Measurements from ENCODE around the gene NTF3.

Gene NTF3

GRCh38 chr12:5432011-5432400, at the start of gene NTF3:
TSS of gene NTF3 (plus strand) at chr12:5432108. CDS start at chr12:5432325, 217 bp downstream.
- peak; percentile 5 for DNase-seq

GRCh38 chr12:5384015-5384414, 47.9 kb upstream of the NTF3 start:
- DNase-seq = no peak

GRCh38 chr12:5388581-5389535, 43.0 kb upstream of the NTF3 start:
- no peak for DNase-seq

- no peak for DNase-seq
Measured at GRCh38 chr12:5390174-5390799, 41.6 kb upstream of the NTF3 start.

DNA sequence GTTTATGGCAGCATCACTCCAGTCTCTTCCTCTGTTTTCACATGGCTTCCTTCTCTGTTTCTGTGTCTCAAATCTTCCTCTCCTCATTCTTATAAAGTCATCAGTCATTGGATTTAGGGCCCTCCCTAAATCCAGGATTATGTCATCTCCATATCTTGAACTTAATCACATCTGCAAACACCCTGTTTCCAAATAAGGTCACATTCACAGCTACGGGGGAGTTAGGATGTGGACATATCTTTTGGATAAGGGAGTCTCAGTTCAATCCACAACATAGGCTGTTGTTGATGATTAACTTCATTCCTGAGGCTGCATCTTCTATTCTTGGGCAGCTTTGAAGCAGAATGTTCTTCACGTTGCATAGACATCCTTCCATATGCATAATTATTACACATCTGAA, 40.3 kb upstream of the NTF3 start:
- DNase-seq = no peak

GRCh38 chr12:5392961-5393360, 38.9 kb upstream of the NTF3 start:
- DNase-seq = no peak

GRCh38 chr12:5395443-5396271, 36.3 kb upstream of the NTF3 start:
- DNase-seq = no peak

- no peak for DNase-seq
Measured at GRCh38 chr12:5396541-5396940, 35.4 kb upstream of the NTF3 start.

DNA sequence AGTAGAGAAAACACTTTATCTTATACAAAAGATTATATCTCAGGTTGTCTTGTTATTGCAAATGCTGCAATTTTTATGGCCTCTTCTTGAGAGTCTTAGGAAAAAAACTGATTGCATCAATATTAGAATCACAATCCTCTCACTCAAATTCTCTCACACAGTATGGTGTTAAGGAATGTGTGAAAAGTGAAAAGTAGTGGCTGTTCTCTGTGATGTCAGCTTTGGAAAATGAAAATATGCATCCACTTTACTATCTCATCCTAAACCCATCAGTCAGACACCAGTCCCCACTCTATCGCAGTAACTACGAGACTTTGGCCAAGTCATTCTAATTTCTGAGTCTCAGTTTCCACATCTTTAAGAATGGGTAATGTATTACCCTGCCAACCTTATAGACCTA, 32.6 kb upstream of the NTF3 start:
- DNase-seq = no peak

- no peak for DNase-seq
Measured at GRCh38 chr12:5402009-5402935, 29.6 kb upstream of the NTF3 start.

DNA sequence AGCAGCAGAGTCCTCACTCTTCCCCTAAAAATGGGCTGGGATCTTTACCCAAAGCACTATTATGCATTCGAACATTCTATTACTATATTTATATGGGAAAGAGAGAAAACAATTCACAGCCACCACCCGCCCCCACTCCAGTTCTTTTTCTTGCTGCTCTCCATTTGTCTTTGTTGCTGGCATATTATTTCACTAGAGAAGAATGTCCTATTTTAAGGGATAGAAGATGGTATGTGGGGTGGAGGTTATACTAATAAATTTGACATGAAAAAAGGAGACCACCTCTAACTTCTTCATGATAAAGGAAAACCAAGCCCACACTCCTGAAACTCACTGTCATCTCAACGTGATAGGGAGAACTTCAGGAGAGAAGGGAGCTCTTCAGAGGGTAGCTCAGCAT, 28.5 kb upstream of the NTF3 start:
- no peak for DNase-seq

- no peak for DNase-seq
Measured at GRCh38 chr12:5407034-5407856, 24.7 kb upstream of the NTF3 start.

DNA sequence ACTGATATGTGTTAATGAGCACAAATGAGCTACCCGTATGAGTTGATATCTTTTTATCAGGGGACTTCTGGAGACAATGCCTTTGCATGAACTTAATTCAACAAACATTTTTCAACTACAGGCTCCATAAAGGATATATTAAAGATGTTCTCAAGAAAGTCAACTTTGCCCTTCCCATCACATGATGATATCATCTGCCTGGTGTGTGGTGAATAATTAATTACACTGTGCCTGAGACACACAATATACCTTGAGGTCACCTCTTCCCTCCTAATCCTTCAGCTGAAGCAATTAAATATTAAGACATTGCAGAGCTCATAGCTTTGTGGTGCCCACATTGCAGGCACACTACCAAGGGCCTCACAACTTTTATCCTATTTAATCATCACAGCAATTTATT, 22.3 kb upstream of the NTF3 start:
- no peak for DNase-seq

DNA sequence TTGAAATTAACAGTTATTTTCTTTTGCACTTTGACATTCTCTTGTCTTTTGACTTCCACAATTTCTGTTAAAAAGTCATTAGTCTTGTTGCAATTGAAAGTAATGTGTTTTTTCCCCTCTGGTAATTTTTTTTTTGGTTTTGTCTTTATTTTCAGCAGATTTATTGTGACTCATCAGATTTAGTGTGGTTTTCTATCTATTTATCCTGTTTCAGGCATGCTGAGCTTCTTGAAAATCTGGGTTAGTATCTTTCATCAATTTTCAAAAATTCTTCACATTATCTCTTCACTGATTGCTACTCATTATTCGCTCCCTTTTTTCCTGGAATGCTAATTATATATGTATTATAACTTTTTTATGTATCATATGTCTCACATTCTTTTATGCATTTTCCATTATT, 15.3 kb upstream of the NTF3 start:
- DNase-seq = no peak

DNA sequence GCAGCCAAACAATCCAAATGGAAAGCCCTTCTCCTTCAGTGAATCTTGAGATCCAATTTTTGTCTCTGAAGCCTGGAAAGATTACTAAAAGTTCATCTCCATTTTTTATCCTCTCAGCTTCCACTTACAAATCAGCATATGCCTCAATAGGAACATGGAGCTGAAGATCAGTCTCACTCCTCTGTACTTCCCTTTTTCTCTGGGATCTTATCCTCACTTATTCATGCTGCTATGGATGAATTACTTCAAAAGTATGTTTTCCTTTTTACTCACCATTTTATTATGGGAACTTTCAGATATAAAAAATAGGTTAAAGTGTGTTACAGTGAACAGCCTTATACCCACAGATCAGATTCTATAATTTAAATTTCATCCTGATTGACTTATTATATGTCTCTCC, 14.4 kb upstream of the NTF3 start:
- DNase-seq = no peak

DNA sequence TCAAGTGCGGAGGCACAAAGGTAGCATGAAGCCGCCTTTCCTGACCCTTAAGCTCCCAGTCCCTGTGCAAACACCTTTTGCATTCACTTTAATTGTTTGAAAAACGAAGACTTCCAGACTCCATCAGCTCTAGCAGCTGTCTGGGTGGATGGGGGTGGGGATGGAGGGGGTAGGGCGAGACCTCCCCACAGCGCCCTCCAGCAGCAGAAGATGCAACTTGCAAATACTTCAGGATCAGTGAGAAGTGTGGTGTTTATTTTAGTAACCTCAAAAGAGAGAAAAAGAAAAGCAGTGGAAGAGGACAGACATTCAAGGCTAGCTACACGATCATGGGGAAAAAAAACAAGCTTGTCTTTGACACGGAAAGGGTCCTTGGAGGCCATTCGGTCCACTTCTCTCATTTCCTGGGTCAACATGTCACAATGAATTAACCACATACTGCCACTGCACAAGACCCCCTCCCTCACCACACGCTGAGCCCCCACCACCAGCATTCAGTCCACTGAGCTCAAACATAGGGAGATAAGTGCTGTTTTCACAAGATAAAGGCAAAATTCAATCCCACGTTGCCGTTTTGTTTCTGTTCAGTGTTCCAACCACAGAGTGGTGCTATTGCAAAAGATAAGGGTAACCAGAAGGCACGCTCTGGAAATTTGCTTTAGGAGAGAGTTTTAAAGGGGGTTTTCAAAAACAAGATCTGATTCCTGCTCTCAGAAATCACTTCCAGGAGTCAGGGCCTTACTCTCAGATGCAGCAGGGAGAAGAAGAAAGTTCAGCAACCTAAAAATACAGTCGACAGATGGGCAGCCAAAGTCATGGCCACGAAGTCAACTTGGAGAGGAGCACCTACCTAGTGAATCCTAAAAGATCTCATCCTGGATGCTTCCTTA, 3.3 kb upstream of the NTF3 start:
- no peak for DNase-seq

GRCh38 chr12:5429741-5430557, 2.0 kb upstream of the NTF3 start:
- no peak for DNase-seq

- DNase-seq = peak; percentile 6
Measured at GRCh38 chr12:5430641-5431603, 986 bp upstream of the NTF3 start.

Measured in stimulated activated CD4-positive, alpha-beta T cell treated with anti-CD3 and anti-CD28 coated beads, Interleukin-15, amount 100 ng/mL, for 24 hours (primary cell).